Measurements from ENCODE around the gene DUSP6.

Gene DUSP6

GRCh38 chr12:89328151-89329030 is 23.9 kb downstream of the DUSP6 start:
- DNase-seq (ENCODE audit: low spot score): no peak

GRCh38 chr12:89327486-89328094 is 24.7 kb downstream of the DUSP6 start:
- no peak for DNase-seq (ENCODE audit: low spot score)

- DNase-seq (ENCODE audit: low spot score): peak; percentile 30
These were observed 25.9 kb downstream of the DUSP6 start for GRCh38 chr12:89326239-89327040.

- DNase-seq (ENCODE audit: low spot score): no peak
These were observed 26.8 kb downstream of the DUSP6 start for GRCh38 chr12:89325495-89325894.

GRCh38 chr12:89324437-89324836 is 27.9 kb downstream of the DUSP6 start:
- DNase-seq (ENCODE audit: low spot score): no peak

- DNase-seq (ENCODE audit: low spot score): no peak
These were observed 28.6 kb downstream of the DUSP6 start for GRCh38 chr12:89323568-89324218.

- DNase-seq (ENCODE audit: low spot score): no peak
These were observed 31.6 kb downstream of the DUSP6 start for GRCh38 chr12:89320735-89321134.

- DNase-seq (ENCODE audit: low spot score): no peak
These were observed 32.7 kb downstream of the DUSP6 start for GRCh38 chr12:89319606-89320005.

GRCh38 chr12:89319122-89319521 is 33.2 kb downstream of the DUSP6 start:
- no peak for DNase-seq (ENCODE audit: low spot score)

GRCh38 chr12:89316705-89317139 is 35.6 kb downstream of the DUSP6 start:
- no peak for DNase-seq (ENCODE audit: low spot score)

- no peak for DNase-seq (ENCODE audit: low spot score)
These were observed 38.1 kb downstream of the DUSP6 start for GRCh38 chr12:89314060-89314761.

GRCh38 chr12:89311703-89312293 is 40.5 kb downstream of the DUSP6 start:
- no peak for DNase-seq (ENCODE audit: low spot score)

GRCh38 chr12:89309815-89310214 is 42.5 kb downstream of the DUSP6 start:
- DNase-seq (ENCODE audit: low spot score): no peak

GRCh38 chr12:89309440-89309802 is 42.9 kb downstream of the DUSP6 start:
- DNase-seq (ENCODE audit: low spot score): no peak

- no peak for DNase-seq (ENCODE audit: low spot score)
These were observed 44.6 kb downstream of the DUSP6 start for GRCh38 chr12:89307474-89308253.

- DNase-seq (ENCODE audit: low spot score): no peak
These were observed 45.4 kb downstream of the DUSP6 start for GRCh38 chr12:89306827-89307473.

GRCh38 chr12:89305373-89305772 is 46.9 kb downstream of the DUSP6 start:
- DNase-seq (ENCODE audit: low spot score): no peak

- DNase-seq (ENCODE audit: low spot score): no peak
These were observed 52.4 kb downstream of the DUSP6 start for GRCh38 chr12:89299931-89300330.

- no peak for DNase-seq (ENCODE audit: low spot score)
These were observed 52.9 kb downstream of the DUSP6 start for GRCh38 chr12:89299417-89299816.
